Endodermal cell (in vitro differentiated cells): ENCODE results near the gene RCOR1. TPM values are rescaled to one million over a fixed set of nuclear protein-coding genes. Genes with fewer than 3 reads are reported as not detected.
A peak's percentile ranks its signal among the peaks of the same experiment; 100 is the strongest.

Experiments used
- DNase-seq: peaks from one replicate; pipeline ENCODE4 v3.0.0-alpha.2; 2017
- H3K27ac ChIP-seq: 2 replicates; pipeline ENCODE4 v1.5.1; 2013; ENCODE audit warnings: mild to moderate bottlenecking, low read depth, low read length, moderate library complexity
- H3K27me3 ChIP-seq: 2 replicates; pipeline ENCODE4 v1.6.1; 2013; ENCODE audit warnings: mild to moderate bottlenecking, low read length, moderate library complexity; ENCODE audit not compliant: insufficient read depth, control insufficient read depth, poor library complexity, severe bottlenecking
- H3K36me3 ChIP-seq: 2 replicates; pipeline ENCODE4 v1.7.0; 2013; ENCODE audit warnings: mild to moderate bottlenecking, low read length, moderate library complexity; ENCODE audit not compliant: control insufficient read depth, insufficient read depth
- H3K4me1 ChIP-seq: one replicate; pipeline ENCODE4 v1.7.0; 2013; ENCODE audit warnings: low read length; ENCODE audit not compliant: control insufficient read depth, insufficient read depth
- H3K4me3 ChIP-seq: 2 replicates; pipeline ENCODE4 v1.5.1; 2013; ENCODE audit warnings: mild to moderate bottlenecking, low read length, moderate library complexity
- H3K9ac ChIP-seq: 2 replicates; pipeline ENCODE4 v1.6.1; 2013; ENCODE audit warnings: mild to moderate bottlenecking, low read length, moderate library complexity; ENCODE audit not compliant: poor library complexity, severe bottlenecking; ENCODE audit errors: extremely low read depth
- H3K9me3 ChIP-seq: 2 replicates; pipeline ENCODE4 v1.6.1; 2013; ENCODE audit warnings: mild to moderate bottlenecking, low read length, moderate library complexity; ENCODE audit not compliant: control insufficient read depth
- H3K27ac Mint-ChIP-seq: 2 replicates; pipeline ENCODE4 v1.8.0; 2020; ENCODE audit warnings: mixed read lengths
- H3K27me3 Mint-ChIP-seq: 2 replicates; pipeline ENCODE4 v1.8.0; 2021; ENCODE audit warnings: mild to moderate bottlenecking, mixed read lengths; ENCODE audit not compliant: insufficient read depth
- H3K36me3 Mint-ChIP-seq: 2 replicates; pipeline ENCODE4 v1.8.0; 2020; ENCODE audit warnings: low read depth, mixed read lengths
- H3K4me1 Mint-ChIP-seq: 2 replicates; pipeline ENCODE4 v1.8.0; 2020; ENCODE audit warnings: mixed read lengths
- H3K4me3 Mint-ChIP-seq: 2 replicates; pipeline ENCODE4 v1.8.0; 2020; ENCODE audit warnings: mild to moderate bottlenecking, moderate library complexity, mixed read lengths
- H3K9me3 Mint-ChIP-seq: 2 replicates; pipeline ENCODE4 v1.8.0; 2020; ENCODE audit warnings: mild to moderate bottlenecking, mixed read lengths
- CTCF ChIP-seq: fragments of 200-600 bp; sonication (generic); conservative IDR thresholded peaks from 2 replicates; pipeline ENCODE4 v1.5.0; 2021; ENCODE audit warnings: antibody characterized with exemption, mild to moderate bottlenecking
- WGBS, 2 experiments: methylation state at CpG; one replicate each; pipeline versions ENCODE4 v1.1.5 to v1.1.7; 2013; ENCODE audit warnings: missing lambda C conversion rate in 2 of 2, mixed read lengths in 1 of 2; ENCODE audit not compliant: insufficient coverage in 1 of 2, insufficient read length in 1 of 2; 5-methylcytosine and 5-hydroxymethylcytosine counted together
- total RNA-seq, 2 donors: library from RNA; stranded (reverse); fragmentation: NEBNext Ultra II Directional in 1 of 2; extraction: Animal tissue kit (Norgen Biotek cat#: 25700) in 1 of 2; gene quantifications; 2 replicates in 1 of 2; 3 replicates in 1 of 2; pipeline ENCODE4 v1.2.1, GENCODE V29; 2021

Gene RCOR1
- total RNA-seq, 2 donors from 2014 or later, result 30.3 to 31.5 TPM

- H3K4me3 Mint-ChIP-seq, result no peak overlapping the region
These were observed 36.6 kb downstream of the RCOR1 start for GRCh38 chr14:102629011-102629444.

GRCh38 chr14:102629808-102630350, 37.4 kb downstream of the RCOR1 start:
- Histone ChIP-seq H3K9me3 (no peaks in the 10 kb centered on the region), H3K4me1 (peaks cover 7% of the 10 kb centered on the region), H3K27ac (peak overlapping the region; percentile 25), H3K36me3 (no peaks in the 10 kb centered on the region), H3K4me3 (no peak overlapping the region), H3K27me3 (no peaks in the 10 kb centered on the region), H3K9ac (no peak overlapping the region)
- TF ChIP-seq CTCF, result no peak
- Mint-ChIP-seq H3K27ac (peak overlapping the region; percentile 53), H3K9me3 (no peaks in the 10 kb centered on the region), H3K27me3 (no peaks in the 10 kb centered on the region), H3K4me1 (peaks cover 22% of the 10 kb centered on the region), H3K36me3 (peaks cover 7% of the 10 kb centered on the region), H3K4me3 (no peak overlapping the region)
- 85 to 88% methylated on average over 2 to 3 of the region's 3 CpGs for WGBS, 2 experiments
- peak; percentile 64 for DNase-seq

More at GRCh38 chr14:102629011-102629444, 36.6 kb downstream of the RCOR1 start:
- Mint-ChIP-seq H3K9me3 (no peaks in the 10 kb centered on the region), H3K4me1 (peaks cover 22% of the 10 kb centered on the region), H3K27me3 (no peaks in the 10 kb centered on the region), H3K36me3 (peaks cover 6% of the 10 kb centered on the region), H3K27ac (peak overlapping the region; percentile 0)
- Histone ChIP-seq H3K4me3 (no peak overlapping the region), H3K4me1 (peaks cover 7% of the 10 kb centered on the region), H3K27me3 (no peaks in the 10 kb centered on the region), H3K27ac (no peak overlapping the region), H3K9ac (no peak overlapping the region), H3K36me3 (no peaks in the 10 kb centered on the region), H3K9me3 (no peaks in the 10 kb centered on the region)
- WGBS, 2 experiments, result 93 to 100% methylated on average over 5 to 6 of the region's 8 CpGs
- DNase-seq, result no peak
- TF ChIP-seq CTCF, result no peak

- Histone ChIP-seq H3K27me3 (no peaks in the 10 kb centered on the region), H3K9me3 (no peaks in the 10 kb centered on the region), H3K27ac (peak overlapping the region; percentile 25), H3K4me3 (no peak overlapping the region), H3K36me3 (no peaks in the 10 kb centered on the region), H3K4me1 (peaks cover 7% of the 10 kb centered on the region), H3K9ac (no peak overlapping the region)
- Mint-ChIP-seq H3K27me3 (no peaks in the 10 kb centered on the region), H3K4me1 (peaks cover 22% of the 10 kb centered on the region), H3K36me3 (peaks cover 7% of the 10 kb centered on the region), H3K4me3 (no peak overlapping the region), H3K27ac (peak overlapping the region; percentile 53), H3K9me3 (no peaks in the 10 kb centered on the region)
- TF ChIP-seq CTCF, result no peak
- DNase-seq, result no peak
- 77 to 89% methylated on average over 3 to 5 of the region's 5 CpGs for WGBS, 2 experiments
These were observed 38.0 kb downstream of the RCOR1 start for GRCh38 chr14:102630405-102630804.
